Activated naive CD4-positive, alpha-beta T cell treated with anti-CD3 and anti-CD28 coated beads for 36 hours (primary cell): Measurements from ENCODE around the gene GALNT6. TPM values are rescaled to one million over a fixed set of nuclear protein-coding genes. Genes with fewer than 3 reads are reported as not detected.

ENCODE experiments used
- CTCF ChIA-PET: fragments of 350-600 bp; sonication (Branson Sonifier 250); formaldehyde crosslinking; loops from one replicate; lab custom pipeline; 2021; ENCODE audit warnings: antibody characterized with exemption; lab: Charles Lee
- DNase-seq: peaks from one replicate; pipeline ENCODE4 v3.0.0-alpha.2; 2020
- H3K27ac Mint-ChIP-seq: one replicate; pipeline ENCODE4 v1.8.0; 2021; ENCODE audit warnings: mild to moderate bottlenecking, mixed read lengths
- H3K27me3 Mint-ChIP-seq: one replicate; pipeline ENCODE4 v1.8.0; 2021; ENCODE audit warnings: low read depth, mixed read lengths
- H3K36me3 Mint-ChIP-seq: one replicate; pipeline ENCODE4 v1.8.0; 2021; ENCODE audit warnings: low read depth, mixed read lengths
- H3K4me1 Mint-ChIP-seq: one replicate; pipeline ENCODE4 v1.8.0; 2021; ENCODE audit warnings: low read depth, mixed read lengths
- H3K4me3 Mint-ChIP-seq: one replicate; pipeline ENCODE4 v1.8.0; 2021; ENCODE audit warnings: mild to moderate bottlenecking, moderate library complexity, mixed read lengths
- H3K9me3 Mint-ChIP-seq: one replicate; pipeline ENCODE4 v1.8.0; 2021; ENCODE audit warnings: mixed read lengths
- intact Hi-C: fragments of 100-400 bp; cut with micrococcal nuclease; formaldehyde crosslinking; loops from one replicate; pipeline ENCODE4 v1.15.1; 2023
- total RNA-seq, 2 experiments: library from RNA; stranded (reverse); gene quantifications; one replicate each; pipeline ENCODE4 v1.2.3, GENCODE V29; 2021

Gene GALNT6
- total RNA-seq, 2 experiments from 2014 or later = 5.1 to 5.4 TPM

GRCh38 chr12:51403681-51404136, 12.5 kb upstream of the GALNT6 start:
- Mint-ChIP-seq H3K4me3 (no peak overlapping the region), H3K27ac (no peak overlapping the region), H3K27me3 (no peaks in the 10 kb centered on the region), H3K9me3 (no peaks in the 10 kb centered on the region), H3K4me1 (no peaks in the 10 kb centered on the region), H3K36me3 (no peaks in the 10 kb centered on the region)
- CTCF ChIA-PET = interaction anchor here (0.9 kb wide), 1 partner anchor 18 kb away, joined by 3 read pairs; no protein-coding TSS in a partner anchor
- intact Hi-C loops = no loop called here
- no peak for DNase-seq

GRCh38 chr12:51403159-51403558, 12.0 kb upstream of the GALNT6 start:
- Mint-ChIP-seq H3K9me3 (no peaks in the 10 kb centered on the region), H3K27me3 (no peaks in the 10 kb centered on the region), H3K4me3 (no peak overlapping the region), H3K27ac (no peak overlapping the region), H3K36me3 (no peaks in the 10 kb centered on the region), H3K4me1 (no peaks in the 10 kb centered on the region)
- CTCF ChIA-PET = interaction anchor here (0.9 kb wide), 1 partner anchor 19 kb away, joined by 3 read pairs; no protein-coding TSS in a partner anchor
- no peak for DNase-seq
- intact Hi-C loops = no loop called here

- H3K27me3 Mint-ChIP-seq = no peaks in the 10 kb centered on the region
- no peaks in the 10 kb centered on the region for H3K9me3 Mint-ChIP-seq
- no peaks in the 10 kb centered on the region for H3K36me3 Mint-ChIP-seq
- H3K4me3 Mint-ChIP-seq = no peak overlapping the region
- no peaks in the 10 kb centered on the region for H3K4me1 Mint-ChIP-seq
- intact Hi-C loops = no loop called here
- H3K27ac Mint-ChIP-seq = no peak overlapping the region
- DNase-seq = no peak
- CTCF ChIA-PET = interaction anchor here (0.9 to 1.3 kb wide), 3 partner anchors 19 to 130 kb away, joined by 3 read pairs; no protein-coding TSS in a partner anchor
These were observed 10.7 kb upstream of the GALNT6 start for GRCh38 chr12:51401900-51402299.

GRCh38 chr12:51401486-51401885, 10.3 kb upstream of the GALNT6 start:
- Mint-ChIP-seq H3K27me3 (no peaks in the 10 kb centered on the region), H3K36me3 (no peaks in the 10 kb centered on the region), H3K4me1 (no peaks in the 10 kb centered on the region), H3K27ac (no peak overlapping the region), H3K9me3 (no peaks in the 10 kb centered on the region), H3K4me3 (no peak overlapping the region)
- intact Hi-C loops = no loop called here
- CTCF ChIA-PET = interaction anchor here (0.9 to 1.3 kb wide), 3 partner anchors 20 to 131 kb away, joined by 3 read pairs; no protein-coding TSS in a partner anchor
- DNase-seq = no peak

- no peak overlapping the region for H3K27ac Mint-ChIP-seq
- DNase-seq = no peak
- H3K9me3 Mint-ChIP-seq = no peaks in the 10 kb centered on the region
- no peaks in the 10 kb centered on the region for H3K36me3 Mint-ChIP-seq
- H3K4me1 Mint-ChIP-seq = peaks cover 2% of the 10 kb centered on the region
- intact Hi-C loops = no loop called here
- no peaks in the 10 kb centered on the region for H3K27me3 Mint-ChIP-seq
- no peak overlapping the region for H3K4me3 Mint-ChIP-seq
- CTCF ChIA-PET = no interaction called here
These were observed 9.8 kb upstream of the GALNT6 start for GRCh38 chr12:51401020-51401419.

- intact Hi-C loops = loop anchor here (10.0 kb wide), 1 partner anchor 425 kb away; no protein-coding TSS in a partner anchor
- no peak overlapping the region for H3K27ac Mint-ChIP-seq
- H3K4me3 Mint-ChIP-seq = no peak overlapping the region
- no peaks in the 10 kb centered on the region for H3K36me3 Mint-ChIP-seq
- H3K4me1 Mint-ChIP-seq = peaks cover 13% of the 10 kb centered on the region
- DNase-seq = no peak
- H3K9me3 Mint-ChIP-seq = no peaks in the 10 kb centered on the region
- H3K27me3 Mint-ChIP-seq = no peaks in the 10 kb centered on the region
- CTCF ChIA-PET = interaction anchor here (0.5 to 1.4 kb wide), 4 partner anchors 59 to 1314 kb away, joined by 3 read pairs; no protein-coding TSS in a partner anchor
These were observed 8.7 kb upstream of the GALNT6 start for GRCh38 chr12:51399891-51400290.

GRCh38 chr12:51397670-51398069, 6.5 kb upstream of the GALNT6 start:
- H3K27me3 Mint-ChIP-seq = no peaks in the 10 kb centered on the region
- no peak overlapping the region for H3K27ac Mint-ChIP-seq
- H3K36me3 Mint-ChIP-seq = no peaks in the 10 kb centered on the region
- DNase-seq = no peak
- intact Hi-C loops = loop anchor here (10.0 kb wide), 1 partner anchor 427 kb away; no protein-coding TSS in a partner anchor
- H3K4me3 Mint-ChIP-seq = no peak overlapping the region
- H3K4me1 Mint-ChIP-seq = peaks cover 33% of the 10 kb centered on the region
- CTCF ChIA-PET = no interaction called here
- no peaks in the 10 kb centered on the region for H3K9me3 Mint-ChIP-seq

GRCh38 chr12:51395283-51396230, 4.4 kb upstream of the GALNT6 start:
- Mint-ChIP-seq H3K4me1 (peaks cover 44% of the 10 kb centered on the region), H3K36me3 (no peaks in the 10 kb centered on the region), H3K9me3 (no peaks in the 10 kb centered on the region), H3K27ac (peak overlapping the region; percentile 68), H3K27me3 (no peaks in the 10 kb centered on the region), H3K4me3 (peak overlapping the region; percentile 19)
- intact Hi-C loops = loop anchor here (1.0 to 10.0 kb wide), 3 partner anchors 12 to 429 kb away; no protein-coding TSS in a partner anchor
- DNase-seq = peak; percentile 75
- CTCF ChIA-PET = interaction anchor here (0.6 to 1.4 kb wide), 6 partner anchors 12 to 843 kb away, joined by 3 to 6 read pairs (median 3); no protein-coding TSS in a partner anchor

- peak; percentile 79 for DNase-seq
- Mint-ChIP-seq H3K27me3 (no peaks in the 10 kb centered on the region), H3K27ac (peak overlapping the region; percentile 84), H3K4me1 (peaks cover 60% of the 10 kb centered on the region), H3K4me3 (peak overlapping the region; percentile 75), H3K36me3 (no peaks in the 10 kb centered on the region), H3K9me3 (no peaks in the 10 kb centered on the region)
- CTCF ChIA-PET = interaction anchor here (1.4 kb wide), 1 partner anchor 11 kb away, joined by 6 read pairs; no protein-coding TSS in a partner anchor
- intact Hi-C loops = loop anchor here (1.0 to 10.0 kb wide), 3 partner anchors 71 to 577 kb away; no protein-coding TSS in a partner anchor
These were observed 2.7 kb upstream of the GALNT6 start for GRCh38 chr12:51393676-51394545.

GRCh38 chr12:51392556-51393237, 1.5 kb upstream of the GALNT6 start:
- peak overlapping the region; percentile 74 for H3K27ac Mint-ChIP-seq
- H3K27me3 Mint-ChIP-seq = no peaks in the 10 kb centered on the region
- peak; percentile 57 for DNase-seq
- H3K9me3 Mint-ChIP-seq = no peaks in the 10 kb centered on the region
- peak overlapping the region; percentile 75 for H3K4me3 Mint-ChIP-seq
- intact Hi-C loops = loop anchor here (1.0 to 10.0 kb wide), 2 partner anchors 23 to 432 kb away; no protein-coding TSS in a partner anchor
- CTCF ChIA-PET = no interaction called here
- peaks cover 68% of the 10 kb centered on the region for H3K4me1 Mint-ChIP-seq
- H3K36me3 Mint-ChIP-seq = no peaks in the 10 kb centered on the region

- Mint-ChIP-seq H3K27ac (peak overlapping the region; percentile 32), H3K4me3 (peak overlapping the region; percentile 83), H3K4me1 (peaks cover 70% of the 10 kb centered on the region), H3K36me3 (no peaks in the 10 kb centered on the region), H3K9me3 (no peaks in the 10 kb centered on the region), H3K27me3 (no peaks in the 10 kb centered on the region)
- intact Hi-C loops = loop anchor here (10.0 kb wide), 1 partner anchor 434 kb away; no protein-coding TSS in a partner anchor
- CTCF ChIA-PET = no interaction called here
- peak; percentile 40 for DNase-seq
These were observed 319 bp downstream of the GALNT6 start for GRCh38 chr12:51390891-51391282.
